HG02943 (cell line): Measurements from ENCODE around the gene CASP2.
A peak's percentile ranks its signal among the peaks of the same experiment; 100 is the strongest.

Experiments
- ATAC-seq: cut with Tn5 transposase; IDR thresholded peaks from one replicate; pipeline ENCODE4 v1.9.1; 2021; ENCODE audit warnings: mild to moderate bottlenecking, low read depth, moderate library complexity; ENCODE audit not compliant: unreplicated experiment

The CASP2 gene

GRCh38 chr7:143287935-143288826 is at the start of gene CASP2:
TSS of gene CASP2 (plus strand) at chr7:143288351. CDS start at chr7:143288456, 105 bp downstream.
- ATAC-seq: peak; percentile 87

- ATAC-seq: no peak
These were observed 48.3 kb upstream of the CASP2 start for GRCh38 chr7:143239813-143240212.

- peak; percentile 93 for ATAC-seq
These were observed 47.6 kb upstream of the CASP2 start for GRCh38 chr7:143240291-143241168.

- no peak for ATAC-seq
These were observed 45.8 kb upstream of the CASP2 start for GRCh38 chr7:143242306-143242705.

- ATAC-seq: no peak
These were observed 45.0 kb upstream of the CASP2 start for GRCh38 chr7:143243111-143243510.

- no peak for ATAC-seq
These were observed 44.5 kb upstream of the CASP2 start for GRCh38 chr7:143243614-143244013.

GRCh38 chr7:143244321-143244720 is 43.8 kb upstream of the CASP2 start:
- ATAC-seq: no peak

- ATAC-seq: no peak
These were observed 43.0 kb upstream of the CASP2 start for GRCh38 chr7:143245123-143245522.

GRCh38 chr7:143247372-143247771 is 40.8 kb upstream of the CASP2 start:
- no peak for ATAC-seq

GRCh38 chr7:143248761-143249354 is 39.3 kb upstream of the CASP2 start:
- no peak for ATAC-seq

GRCh38 chr7:143250199-143250598 is 38.0 kb upstream of the CASP2 start:
- ATAC-seq: no peak

GRCh38 chr7:143250822-143251221 is 37.3 kb upstream of the CASP2 start:
- no peak for ATAC-seq

- no peak for ATAC-seq
These were observed 36.1 kb upstream of the CASP2 start for GRCh38 chr7:143252006-143252405.

GRCh38 chr7:143255564-143255963 is 32.6 kb upstream of the CASP2 start:
- no peak for ATAC-seq

- no peak for ATAC-seq
These were observed 31.8 kb upstream of the CASP2 start for GRCh38 chr7:143256325-143256724.

- ATAC-seq: peak; percentile 69
These were observed 31.2 kb upstream of the CASP2 start for GRCh38 chr7:143256932-143257331.

GRCh38 chr7:143257501-143257900 is 30.6 kb upstream of the CASP2 start:
- ATAC-seq: no peak

- peak; percentile 39 for ATAC-seq
These were observed 29.3 kb upstream of the CASP2 start for GRCh38 chr7:143258831-143259230.

- ATAC-seq: no peak
These were observed 28.4 kb upstream of the CASP2 start for GRCh38 chr7:143259765-143260164.

GRCh38 chr7:143261901-143262300 is 26.2 kb upstream of the CASP2 start:
- no peak for ATAC-seq
